HT-29 (cell line): ENCODE data around the gene KMT2C. TPM values are rescaled to one million over a fixed set of nuclear protein-coding genes. Genes with fewer than 3 reads are reported as not detected.

Experiments
- DNase-seq: peaks from one replicate; pipeline ENCODE4 v3.0.0-alpha.2; 2015; ENCODE audit warnings: low spot score
- total RNA-seq: library from RNA; depleted of rRNA; stranded (reverse); fragments of >200 nt; shearing (Covaris generic); gene quantifications from 2 replicates; pipeline ENCODE4 v1.2.3, GENCODE V29; 2014

The KMT2C gene
- total RNA-seq, 1 experiment from 2014 or later = 35.0 TPM

DNA sequence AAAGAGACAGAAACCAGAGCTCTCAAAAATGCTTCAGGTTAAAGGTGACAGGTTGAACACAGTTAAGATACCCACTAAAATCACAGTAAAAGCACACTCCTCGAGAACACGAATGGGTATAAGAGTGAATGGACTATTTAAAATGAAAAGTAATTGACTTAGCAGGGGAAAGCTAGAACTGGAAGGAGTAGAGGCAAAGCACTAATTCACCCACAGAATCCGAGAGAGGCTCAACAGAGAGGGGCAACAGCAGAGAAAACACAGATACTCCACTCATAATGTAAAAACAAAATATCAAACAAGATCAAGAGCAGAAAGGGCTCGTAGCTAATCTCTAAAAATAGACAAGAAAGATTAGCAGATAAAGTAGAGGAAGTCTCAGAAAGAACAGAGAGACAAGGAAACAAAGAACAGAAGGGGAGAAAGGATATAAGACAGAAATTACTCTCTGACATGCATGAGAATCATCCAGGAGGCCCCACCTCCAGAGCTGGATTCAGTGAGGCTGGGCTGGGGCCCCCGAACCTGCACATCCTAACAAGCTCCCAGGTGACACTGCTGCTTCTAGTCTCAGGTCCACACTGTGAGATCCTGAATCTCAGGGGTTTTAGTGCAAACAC, 292.7 kb downstream of the KMT2C start:
- DNase-seq = no peak

GRCh38 chr7:152140560-152140959, 295.2 kb downstream of the KMT2C start:
- DNase-seq = no peak

DNA sequence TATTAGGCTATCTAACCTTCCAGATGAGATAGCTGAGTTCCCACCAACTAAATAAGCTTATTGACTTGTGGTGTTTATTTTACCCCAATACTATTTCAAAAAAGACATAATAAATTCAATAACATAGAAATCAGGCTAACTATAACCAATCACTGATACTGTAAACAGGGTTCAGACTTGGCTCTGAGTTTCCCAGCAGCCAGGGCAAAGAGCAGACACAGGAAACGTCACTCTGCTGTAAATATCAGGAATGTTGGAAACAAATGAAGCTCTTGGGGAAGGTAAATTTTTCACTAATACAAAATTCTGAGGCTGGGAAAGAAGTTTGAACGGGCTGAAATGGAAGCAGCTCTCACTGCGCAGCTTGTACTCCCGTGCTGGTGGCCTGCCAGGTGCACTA, 295.7 kb downstream of the KMT2C start:
- no peak for DNase-seq

DNA sequence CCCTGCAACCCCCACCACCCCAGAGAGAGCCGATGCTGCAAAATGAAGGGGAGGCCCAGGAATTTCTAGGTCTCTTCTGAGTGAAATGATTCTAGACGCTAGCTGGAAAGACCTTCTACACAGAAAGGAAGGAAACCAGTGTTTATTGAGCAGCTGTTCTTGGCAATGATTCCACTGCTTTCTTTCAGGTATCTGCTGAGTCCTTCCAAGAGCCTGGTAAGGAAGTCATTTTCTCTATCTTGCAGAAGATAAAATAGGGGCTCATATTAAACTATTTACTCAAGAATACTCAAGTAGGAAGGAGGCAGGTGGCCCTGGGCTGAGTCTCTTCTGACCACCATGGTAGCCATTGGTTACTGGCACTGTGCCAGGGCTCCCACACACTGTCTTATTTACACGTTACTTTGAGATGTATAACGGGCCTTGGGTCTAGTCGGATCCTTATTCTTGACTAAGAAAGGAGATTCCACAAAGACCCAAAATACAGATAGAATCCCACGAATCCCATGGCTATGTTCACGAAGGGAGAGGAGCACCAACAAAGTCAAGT, 298.3 kb downstream of the KMT2C start:
- DNase-seq = peak; percentile 23

DNA sequence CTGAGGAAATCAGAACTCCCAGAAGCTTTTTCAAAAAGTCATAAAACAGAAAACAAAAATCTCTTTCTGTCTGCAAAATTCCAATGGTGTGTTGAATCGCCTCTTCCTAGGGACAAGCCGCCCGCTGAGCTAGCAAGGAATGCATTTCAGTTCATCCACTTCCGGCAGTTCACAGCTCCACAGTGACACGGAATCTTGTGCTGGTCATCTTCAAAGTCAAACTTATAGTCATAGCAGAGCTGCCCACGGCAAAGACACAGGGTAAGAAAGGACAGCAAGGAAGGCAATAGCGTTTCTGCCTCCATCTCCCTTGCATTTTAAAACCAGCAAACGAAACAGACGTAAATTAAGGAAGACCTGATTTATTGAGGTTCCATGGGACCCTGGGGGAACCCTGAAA, 299.1 kb downstream of the KMT2C start:
- no peak for DNase-seq

GRCh38 chr7:152133804-152134203, 302.0 kb downstream of the KMT2C start:
- no peak for DNase-seq

DNA sequence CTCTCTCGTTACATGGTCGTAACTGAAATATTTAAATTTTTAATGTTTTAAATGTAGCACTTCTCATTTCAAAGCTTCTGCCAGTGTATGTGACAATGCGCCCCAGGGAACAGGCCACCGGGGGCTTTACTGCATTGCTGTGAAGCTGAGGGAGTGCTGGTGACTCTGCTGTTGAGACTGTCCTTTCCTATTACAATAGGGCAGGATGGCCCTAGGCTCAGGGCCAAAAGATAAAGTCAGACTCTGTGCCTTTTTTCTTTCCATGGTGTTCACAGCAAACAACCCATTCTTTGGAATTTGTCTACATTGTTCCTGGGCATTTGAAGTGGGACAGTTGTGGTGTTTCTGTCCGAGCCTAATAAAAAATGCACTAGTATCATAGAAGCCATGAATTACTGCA, 303.0 kb downstream of the KMT2C start:
- no peak for DNase-seq

DNA sequence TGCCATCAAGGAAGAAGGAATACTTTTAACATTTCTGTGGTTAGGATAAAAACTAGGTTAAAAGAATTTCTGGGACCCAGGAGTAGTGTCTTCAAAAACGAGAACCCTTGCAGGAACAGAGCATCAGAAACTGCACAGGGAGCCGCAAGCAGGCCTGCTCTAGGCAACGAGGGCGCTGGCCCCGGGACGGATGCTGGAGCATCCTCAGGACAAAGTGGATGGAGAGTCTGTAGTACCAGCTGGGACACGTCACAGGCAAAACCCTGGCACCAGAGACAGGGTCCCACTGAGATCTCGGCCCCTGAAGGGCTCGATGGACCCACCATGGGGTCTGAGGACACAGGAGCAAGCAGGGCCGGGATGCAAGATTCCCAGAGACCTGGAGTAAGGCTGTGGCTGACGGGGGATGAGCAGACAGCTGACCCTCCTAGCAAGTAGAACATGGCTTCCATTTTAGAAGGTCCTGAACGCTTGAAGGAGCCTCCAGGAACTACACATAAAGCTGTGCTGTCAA, 303.8 kb downstream of the KMT2C start:
- DNase-seq = no peak

GRCh38 chr7:152130658-152131590, 304.9 kb downstream of the KMT2C start:
- no peak for DNase-seq

- DNase-seq = no peak
Observed at GRCh38 chr7:152129682-152130081, 306.1 kb downstream of the KMT2C start.

DNA sequence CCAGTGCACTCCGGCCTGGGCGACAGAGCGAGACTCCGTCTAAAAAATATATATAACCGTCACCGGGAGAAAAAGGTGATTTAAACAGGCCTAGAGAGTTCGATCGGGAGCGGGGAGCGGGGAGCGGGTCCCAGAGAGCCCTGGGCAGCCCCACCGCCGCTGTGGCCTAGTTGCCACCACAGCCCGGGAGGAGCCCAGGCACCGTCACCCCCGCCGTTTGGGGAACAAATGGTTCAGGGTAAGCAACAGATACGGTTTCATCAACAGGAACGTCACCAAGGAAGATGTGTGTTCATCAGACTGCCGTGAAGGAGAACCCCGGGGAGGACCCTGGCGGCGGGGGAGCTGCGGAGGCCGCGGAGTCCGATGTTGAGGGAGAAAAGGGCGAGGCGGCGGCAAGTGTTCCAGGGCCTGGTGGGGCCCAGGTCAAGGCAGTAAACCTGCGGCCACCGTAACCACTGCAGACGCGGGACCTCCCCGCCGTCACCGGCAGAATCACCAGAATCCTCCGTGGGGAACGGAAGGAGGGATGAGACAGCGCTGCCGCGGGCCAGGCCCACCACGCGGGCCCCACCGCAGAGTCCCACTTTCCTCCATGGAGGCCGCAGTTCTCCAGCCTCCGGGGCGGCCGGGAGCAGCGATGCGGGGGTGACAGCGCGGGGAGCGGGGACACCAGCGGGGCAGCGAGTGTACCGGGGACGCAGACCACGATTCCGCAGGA, 306.9 kb downstream of the KMT2C start:
- DNase-seq = no peak

GRCh38 chr7:152128252-152128651, 307.6 kb downstream of the KMT2C start:
- no peak for DNase-seq

DNA sequence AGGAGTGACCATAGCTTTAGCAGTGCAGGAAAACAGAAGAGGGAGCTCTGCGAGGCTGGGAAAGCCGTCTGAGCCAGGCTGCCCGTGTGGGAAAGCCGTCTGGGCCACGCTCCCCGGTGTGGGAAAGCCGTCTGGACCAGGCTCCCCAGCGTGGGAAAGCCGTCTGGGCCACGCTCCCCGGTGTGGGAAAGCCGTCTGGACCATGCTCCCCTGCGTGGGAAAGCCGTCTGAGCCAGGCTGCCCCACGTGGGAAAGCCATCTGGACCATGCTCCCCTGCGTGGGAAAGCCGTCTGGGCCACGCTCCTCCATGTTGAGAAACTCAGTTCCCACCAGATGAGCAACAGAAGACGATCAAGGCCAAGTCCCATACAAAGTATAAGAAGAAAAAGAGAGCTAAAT, 308.6 kb downstream of the KMT2C start:
- DNase-seq = no peak

DNA sequence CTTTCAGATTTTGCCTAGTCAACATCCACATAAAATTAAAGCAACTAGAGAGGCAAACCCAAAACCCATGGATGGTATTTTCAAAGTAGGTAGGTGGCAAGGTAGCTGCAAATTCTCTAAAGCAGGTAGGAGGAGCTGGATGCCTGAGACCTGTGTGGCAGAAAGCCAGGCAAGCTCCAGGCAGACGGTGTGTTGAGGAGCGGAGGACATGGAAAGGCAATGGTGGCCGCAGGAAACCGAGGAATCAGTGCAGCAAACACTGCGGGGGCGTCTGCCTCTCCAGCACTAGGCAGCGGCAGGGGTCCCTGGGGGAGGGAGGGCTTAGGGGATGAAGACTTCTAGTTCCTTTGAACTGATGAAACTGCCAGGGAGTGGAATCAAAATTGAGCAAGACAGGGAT, 309.1 kb downstream of the KMT2C start:
- DNase-seq = no peak

DNA sequence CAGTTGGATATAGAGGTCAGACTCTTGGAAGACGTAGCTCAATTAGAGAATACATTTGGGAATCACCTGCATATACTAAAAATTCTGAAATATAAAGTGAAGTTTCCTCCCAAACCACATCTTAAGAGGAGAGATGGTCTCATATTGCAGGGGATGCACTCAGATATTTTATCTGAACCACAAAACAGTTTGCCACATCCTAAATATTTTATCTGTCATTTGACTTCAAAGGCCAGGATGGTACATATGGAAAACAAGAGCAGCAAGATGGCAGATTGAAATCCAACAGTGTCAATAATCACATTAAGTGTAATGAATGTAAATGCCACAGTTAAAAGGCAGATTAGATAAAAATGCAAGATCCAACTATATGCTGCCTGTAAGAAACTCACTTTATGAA, 313.3 kb downstream of the KMT2C start:
- DNase-seq = no peak

DNA sequence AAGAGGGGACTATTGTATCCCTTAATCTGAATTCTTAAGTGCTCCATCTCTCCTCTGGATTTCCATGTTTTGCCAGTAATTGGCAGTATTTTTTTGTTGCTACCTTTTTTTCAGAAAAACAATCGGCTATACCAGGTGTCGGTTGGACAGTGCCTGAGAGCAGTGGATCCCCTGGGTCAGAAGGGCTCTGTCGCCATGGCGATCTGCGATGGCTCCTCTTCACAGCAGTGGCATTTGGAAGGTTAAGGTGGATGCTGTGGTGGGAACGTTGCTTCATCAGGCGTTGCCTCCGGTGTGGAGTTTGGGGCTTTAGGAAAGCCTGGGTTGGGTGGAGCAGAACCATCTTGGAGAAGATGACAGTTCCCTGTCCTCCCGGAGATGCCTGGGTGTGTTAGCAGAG, 314.4 kb downstream of the KMT2C start:
- DNase-seq = no peak

DNA sequence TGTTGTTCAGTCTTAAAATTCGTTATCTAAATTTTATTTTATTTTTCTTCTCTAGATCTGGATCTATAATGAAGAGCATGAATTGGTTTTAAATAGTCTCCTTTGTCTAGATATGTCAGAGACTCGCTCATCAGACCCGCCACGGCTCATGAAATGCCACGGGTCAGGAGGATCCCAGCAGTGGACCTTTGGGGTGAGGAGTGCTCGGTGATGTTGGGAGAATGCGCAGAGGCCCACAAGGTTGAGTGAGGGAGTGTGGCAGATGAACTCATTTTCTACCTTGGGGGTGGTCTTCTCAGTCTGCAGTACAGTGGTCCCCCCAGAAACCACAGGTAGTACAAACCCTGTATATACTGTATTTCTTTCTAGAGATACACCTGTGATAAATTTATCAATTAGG, 315.0 kb downstream of the KMT2C start:
- DNase-seq = no peak

GRCh38 chr7:152120210-152120609, 315.6 kb downstream of the KMT2C start:
- no peak for DNase-seq

GRCh38 chr7:152117356-152117755, 318.4 kb downstream of the KMT2C start:
- no peak for DNase-seq

- no peak for DNase-seq
Observed at GRCh38 chr7:152115021-152115718, 320.6 kb downstream of the KMT2C start.

DNA sequence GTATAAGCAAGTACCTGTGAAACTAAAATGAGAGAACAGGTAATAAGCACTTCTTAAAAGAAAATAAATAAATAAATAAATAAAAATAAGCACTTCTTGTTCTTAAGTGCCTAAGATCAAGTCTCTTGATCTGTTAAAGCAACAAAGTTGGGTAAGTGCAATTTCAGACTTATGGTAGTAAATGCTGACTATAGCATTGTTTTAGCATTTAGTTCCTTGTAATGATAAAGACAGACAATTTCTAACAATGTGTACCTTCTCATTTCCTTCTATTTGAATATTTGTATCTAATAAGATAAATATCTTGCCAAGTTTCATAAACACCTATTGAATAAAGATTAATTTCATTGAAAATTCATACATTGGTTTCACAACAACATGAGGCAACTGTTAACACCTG, 323.0 kb downstream of the KMT2C start:
- DNase-seq = no peak
